Measurements from ENCODE around the gene AKR7A2. TPM values are rescaled to one million over a fixed set of nuclear protein-coding genes. Genes with fewer than 3 reads are reported as not detected.

Gene AKR7A2
- total RNA-seq, 1 donor from 2014 or later = 45.2 TPM

GRCh38 chr1:19329188-19329587 lies 17.2 kb upstream of the AKR7A2 start:
- no peak for ATAC-seq
- DNase-seq (ENCODE audit: missing footprints) = no peak
- intact Hi-C loops (cut with DNase I) = no loop called here

DNA sequence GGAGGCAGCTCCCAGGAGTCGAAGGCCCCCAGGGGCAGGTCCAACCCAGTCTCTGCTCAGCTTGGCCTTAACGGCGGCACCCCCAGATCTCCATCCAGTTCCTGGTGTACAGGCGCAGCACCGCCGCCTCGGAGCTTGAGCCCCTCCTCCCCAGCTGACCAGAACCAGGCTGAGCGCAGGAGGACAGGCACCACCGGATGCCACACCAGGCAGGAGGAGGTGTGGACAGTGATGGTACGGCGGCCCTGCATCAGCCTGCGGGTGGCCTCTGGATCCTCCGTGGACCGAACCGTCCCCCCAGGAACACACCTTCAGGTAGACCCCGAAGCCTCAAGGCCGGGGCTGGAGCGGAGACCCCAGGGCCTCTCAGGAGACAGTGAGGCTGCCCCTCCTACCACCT lies 16.5 kb upstream of the AKR7A2 start:
- DNase-seq (ENCODE audit: missing footprints) (no peak), ATAC-seq (no peak)
- intact Hi-C loops (cut with DNase I) = no loop called here

GRCh38 chr1:19327736-19328135 lies 15.8 kb upstream of the AKR7A2 start:
- DNase-seq (ENCODE audit: missing footprints) = no peak
- no peak for ATAC-seq
- intact Hi-C loops (cut with DNase I) = no loop called here

DNA sequence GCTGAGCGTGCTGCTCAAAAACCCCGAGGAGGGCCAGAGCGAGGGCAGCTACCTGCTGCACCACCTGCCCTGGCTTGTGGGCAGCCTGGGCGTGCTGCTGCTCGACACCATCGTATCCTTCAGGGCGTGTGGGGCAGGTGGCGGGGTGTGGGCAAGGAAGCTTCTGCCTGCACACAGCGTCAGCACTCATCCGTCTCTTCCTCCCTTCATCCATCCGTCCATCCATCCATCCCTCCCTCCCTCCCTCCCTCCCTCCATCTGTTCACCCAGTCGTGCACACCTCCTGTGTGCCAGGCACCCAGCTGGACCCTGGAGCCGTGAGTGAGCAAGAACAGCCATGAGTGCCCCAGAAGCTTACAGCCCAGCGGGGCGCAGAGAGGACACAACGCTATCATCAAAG lies 15.4 kb upstream of the AKR7A2 start:
- ATAC-seq (no peak), DNase-seq (ENCODE audit: missing footprints) (no peak)
- intact Hi-C loops (cut with DNase I) = no loop called here

DNA sequence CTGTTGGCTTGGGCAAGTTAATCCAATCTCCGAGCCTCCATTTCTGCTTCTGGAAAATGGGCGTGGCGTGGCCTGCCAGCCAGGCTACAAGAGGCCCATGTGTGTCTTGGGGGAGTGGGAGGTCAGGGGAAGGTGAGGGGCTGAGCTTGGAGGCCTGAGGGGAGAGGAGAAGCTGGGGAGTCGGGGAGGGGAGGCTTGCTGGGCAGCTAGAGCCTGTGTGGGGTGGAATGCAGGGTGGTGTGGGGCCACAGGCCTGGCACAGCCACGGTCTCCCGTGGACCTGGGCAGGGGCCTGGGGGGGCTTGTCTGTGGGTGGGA lies 14.8 kb upstream of the AKR7A2 start:
- no peak for DNase-seq (ENCODE audit: missing footprints)
- intact Hi-C loops (cut with DNase I) = no loop called here
- ATAC-seq = no peak

DNA sequence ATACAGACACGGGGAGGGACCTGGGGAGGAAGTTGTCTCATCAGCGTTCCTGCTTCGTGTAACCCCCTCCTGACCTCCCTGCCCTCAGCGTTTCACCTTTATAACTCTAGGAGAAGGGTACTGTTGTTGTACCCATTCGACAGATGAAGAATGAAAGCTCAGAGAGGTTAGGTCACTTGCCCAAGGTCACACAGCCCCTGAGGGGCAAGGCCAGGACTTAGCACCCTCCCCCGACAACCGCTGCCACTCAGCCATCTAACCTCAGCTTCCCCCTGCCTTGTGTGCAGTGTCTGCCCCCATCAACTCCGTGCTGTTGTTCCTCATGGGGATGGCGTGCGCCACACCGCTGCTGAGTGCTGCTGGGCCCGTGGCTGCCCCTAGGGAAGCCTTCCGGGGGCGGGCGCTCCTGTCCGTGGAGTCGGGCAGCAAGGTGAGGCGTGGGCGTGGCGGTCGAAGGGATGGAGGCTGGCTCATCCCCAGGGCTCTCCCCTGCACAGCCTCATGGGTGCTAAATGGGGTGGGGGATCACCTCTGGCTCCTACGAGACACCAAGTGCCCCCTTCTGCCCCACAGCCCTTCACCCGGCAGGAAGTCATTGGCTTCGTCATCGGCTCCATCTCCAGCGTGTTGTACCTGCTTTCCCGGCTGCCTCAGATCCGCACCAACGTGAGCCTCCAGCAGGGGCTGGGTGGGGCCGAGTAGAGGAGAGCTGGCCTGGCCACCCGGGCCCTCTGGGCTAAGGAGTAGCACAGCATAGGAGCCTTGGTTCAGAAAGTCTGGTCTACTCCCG lies 14.2 kb upstream of the AKR7A2 start:
- no peak for DNase-seq (ENCODE audit: missing footprints)
- ATAC-seq = no peak
- intact Hi-C loops (cut with DNase I) = no loop called here

DNA sequence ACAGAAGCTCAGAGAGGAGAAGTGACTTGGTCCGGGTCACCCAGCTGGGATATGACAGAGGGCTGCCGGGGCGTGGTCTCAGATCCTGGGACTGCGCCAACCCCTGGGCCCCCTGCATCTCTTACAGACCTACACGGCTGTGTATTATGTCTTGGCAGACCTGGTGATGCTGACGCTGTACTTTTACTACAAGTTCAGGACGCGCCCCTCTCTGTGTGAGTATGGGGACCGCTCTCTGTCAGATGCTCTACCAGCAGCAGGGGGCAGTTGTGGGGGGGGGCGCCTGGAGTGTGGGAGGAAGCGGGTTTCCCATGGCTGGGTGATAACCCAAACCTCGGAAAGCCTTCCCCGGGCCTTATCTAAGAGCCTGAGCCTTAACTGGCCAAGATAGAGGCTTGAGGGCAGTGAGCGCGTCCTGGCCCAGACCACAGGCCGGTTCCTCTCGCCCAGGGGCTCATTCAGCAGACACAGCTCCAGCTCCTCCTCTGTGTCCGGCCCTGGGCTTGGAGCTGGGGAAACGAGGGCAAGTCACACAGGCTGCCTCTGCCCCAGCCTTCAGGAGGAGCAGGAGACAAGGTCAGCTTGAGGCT lies 13.5 kb upstream of the AKR7A2 start:
- DNase-seq (ENCODE audit: missing footprints) (no peak), ATAC-seq (no peak)
- intact Hi-C loops (cut with DNase I) = no loop called here

DNA sequence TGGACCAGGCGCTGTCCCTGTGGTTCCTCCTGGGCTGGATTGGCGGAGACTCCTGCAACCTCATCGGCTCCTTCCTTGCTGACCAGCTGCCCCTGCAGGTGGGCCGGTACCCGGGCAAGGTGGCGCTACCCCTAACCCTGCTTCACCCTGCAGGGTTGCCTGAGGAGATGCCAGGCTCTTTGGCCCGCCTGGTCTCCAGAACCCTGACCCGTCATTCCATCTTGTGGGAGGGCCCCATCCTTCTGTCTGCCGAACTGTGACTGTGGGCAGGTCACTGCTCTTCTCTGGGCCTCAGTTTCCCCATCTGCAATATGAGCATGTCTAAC lies 12.7 kb upstream of the AKR7A2 start:
- DNase-seq (ENCODE audit: missing footprints) = no peak
- intact Hi-C loops (cut with DNase I) = no loop called here
- ATAC-seq = no peak

DNA sequence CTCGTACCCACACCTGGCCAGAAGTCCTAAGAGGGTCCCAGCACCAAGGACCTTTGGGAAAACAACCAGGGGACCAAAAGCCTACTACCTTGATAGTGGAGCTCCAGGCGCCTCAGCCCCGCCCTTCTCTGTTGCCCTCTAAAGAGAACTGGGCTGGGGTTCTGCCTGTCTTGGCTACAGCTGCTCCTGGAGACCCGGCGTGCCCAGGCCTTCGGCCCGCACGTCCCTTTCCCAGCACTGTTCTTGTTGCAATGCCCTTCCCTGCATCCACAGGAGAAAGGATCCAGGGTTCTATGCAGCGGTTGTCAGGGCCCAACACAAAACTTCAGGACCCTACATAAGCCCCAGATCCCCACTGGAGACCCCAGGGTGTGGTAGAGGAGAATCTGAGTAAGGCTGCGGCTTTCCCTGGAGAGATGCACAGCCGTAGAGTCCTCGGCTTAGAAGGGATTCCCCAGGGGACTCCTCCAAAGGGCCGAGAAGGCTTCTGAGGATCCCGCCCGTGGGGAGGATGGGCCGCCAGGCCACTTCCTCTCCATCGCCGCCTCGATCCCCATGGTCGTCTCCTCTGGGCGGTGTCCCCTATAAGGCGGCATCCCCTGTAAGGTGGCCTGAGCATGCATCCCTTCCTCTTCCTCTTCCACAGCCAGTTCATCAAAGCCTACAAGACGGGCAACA lies 12.2 kb upstream of the AKR7A2 start:
- DNase-seq (ENCODE audit: missing footprints) (no peak), ATAC-seq (no peak)
- intact Hi-C loops (cut with DNase I) = no loop called here

DNA sequence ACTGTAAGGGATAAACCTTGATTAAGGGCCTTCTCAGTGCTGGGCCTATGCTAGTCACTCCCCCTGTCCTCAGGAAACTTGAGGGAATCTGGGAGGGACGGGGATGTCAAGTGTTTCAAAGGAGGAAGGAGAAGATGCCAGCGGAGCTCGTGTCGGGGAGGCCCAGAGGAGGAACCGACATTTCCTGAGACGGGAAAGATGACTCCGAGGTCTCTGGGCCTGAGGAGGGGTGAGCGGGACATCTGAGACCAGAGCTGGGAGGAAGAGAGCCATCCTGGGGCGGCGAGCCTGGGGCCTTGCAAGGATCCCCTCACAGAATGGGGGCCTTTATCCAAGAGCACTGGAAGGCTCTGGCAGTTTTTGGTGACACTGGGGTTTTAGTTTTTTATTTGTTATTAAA lies 10.5 kb upstream of the AKR7A2 start:
- no peak for ATAC-seq
- intact Hi-C loops (cut with DNase I) = no loop called here
- DNase-seq (ENCODE audit: missing footprints) = no peak

DNA sequence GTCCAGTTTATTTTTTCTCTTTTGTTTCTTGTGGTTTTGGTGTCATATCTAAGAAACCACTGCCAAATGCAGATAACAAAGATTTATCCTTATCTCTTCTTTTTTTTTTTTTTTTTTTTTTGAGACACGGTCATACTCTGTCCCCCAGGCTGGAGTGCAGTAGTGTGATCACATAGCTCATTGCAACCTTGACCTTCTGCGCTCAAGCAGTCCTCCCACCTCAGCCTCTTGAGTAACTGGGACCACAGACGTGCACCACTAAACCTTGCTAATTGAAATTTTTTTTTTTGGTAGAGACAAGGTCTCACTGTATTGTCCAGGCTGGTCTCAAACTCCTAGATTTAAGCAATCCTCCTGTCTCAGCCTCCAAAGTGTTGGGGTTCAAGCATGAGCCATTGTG lies 9.1 kb upstream of the AKR7A2 start:
- DNase-seq (ENCODE audit: missing footprints) = no peak
- intact Hi-C loops (cut with DNase I) = no loop called here
- no peak for ATAC-seq

- intact Hi-C loops (cut with DNase I) = no loop called here
- ATAC-seq (no peak), DNase-seq (ENCODE audit: missing footprints) (no peak)
Observed at GRCh38 chr1:19319196-19319595, 7.3 kb upstream of the AKR7A2 start.

- ATAC-seq (no peak), DNase-seq (ENCODE audit: missing footprints) (no peak)
- intact Hi-C loops (cut with DNase I) = no loop called here
Observed at GRCh38 chr1:19317126-19317910, 5.4 kb upstream of the AKR7A2 start.

- intact Hi-C loops (cut with DNase I) = no loop called here
- ATAC-seq (no peak), DNase-seq (ENCODE audit: missing footprints) (no peak)
Observed at GRCh38 chr1:19315378-19316198, 3.6 kb upstream of the AKR7A2 start.

DNA sequence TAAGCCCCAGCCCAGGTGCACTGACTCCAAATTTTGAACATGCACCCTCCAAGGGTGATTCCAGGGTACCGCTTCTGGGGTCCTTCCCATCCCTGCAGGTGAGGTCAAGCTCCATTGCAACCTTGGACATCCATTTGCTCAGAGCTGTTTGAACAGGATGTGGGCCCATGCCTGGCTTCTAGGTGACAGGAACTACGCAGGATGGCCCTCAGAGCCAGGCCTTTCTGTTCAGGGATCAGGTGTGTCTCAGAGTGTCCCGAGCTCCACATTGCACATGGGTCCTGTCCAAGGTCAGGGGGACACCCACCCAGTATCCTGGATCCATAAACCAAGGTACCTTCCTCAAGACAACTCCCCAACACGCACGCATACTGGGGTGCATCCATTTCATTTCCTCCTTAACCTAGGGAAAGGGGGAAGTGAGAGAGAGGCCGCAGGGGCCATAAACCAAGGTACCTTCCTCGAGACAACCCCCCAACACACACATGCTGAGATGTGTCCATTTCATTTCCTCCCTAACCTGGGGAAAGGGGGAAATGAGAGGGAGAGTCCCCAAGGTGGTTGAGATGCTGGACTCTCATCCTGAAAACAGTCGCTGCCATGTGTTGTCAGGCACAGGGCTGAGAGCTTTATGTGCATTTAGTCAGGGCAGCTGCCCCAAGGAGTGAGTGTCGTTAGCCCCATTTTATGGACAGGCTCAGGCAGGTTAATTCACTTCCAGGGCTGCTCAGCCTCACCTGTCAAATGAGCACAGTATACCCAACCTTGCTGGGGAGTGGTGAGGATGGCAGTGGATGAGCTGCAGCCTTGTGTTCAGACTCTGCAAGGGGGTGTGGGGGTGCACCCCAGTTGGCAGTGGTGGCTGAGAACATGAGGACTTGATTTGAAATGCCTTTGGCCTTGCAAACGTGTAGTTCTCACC lies 2.3 kb upstream of the AKR7A2 start:
- ATAC-seq (no peak), DNase-seq (ENCODE audit: missing footprints) (no peak)
- intact Hi-C loops (cut with DNase I) = no loop called here

GRCh38 chr1:19313636-19313959 lies 1.7 kb upstream of the AKR7A2 start:
- intact Hi-C loops (cut with DNase I) = no loop called here
- DNase-seq (ENCODE audit: missing footprints) (no peak), ATAC-seq (no peak)

DNA sequence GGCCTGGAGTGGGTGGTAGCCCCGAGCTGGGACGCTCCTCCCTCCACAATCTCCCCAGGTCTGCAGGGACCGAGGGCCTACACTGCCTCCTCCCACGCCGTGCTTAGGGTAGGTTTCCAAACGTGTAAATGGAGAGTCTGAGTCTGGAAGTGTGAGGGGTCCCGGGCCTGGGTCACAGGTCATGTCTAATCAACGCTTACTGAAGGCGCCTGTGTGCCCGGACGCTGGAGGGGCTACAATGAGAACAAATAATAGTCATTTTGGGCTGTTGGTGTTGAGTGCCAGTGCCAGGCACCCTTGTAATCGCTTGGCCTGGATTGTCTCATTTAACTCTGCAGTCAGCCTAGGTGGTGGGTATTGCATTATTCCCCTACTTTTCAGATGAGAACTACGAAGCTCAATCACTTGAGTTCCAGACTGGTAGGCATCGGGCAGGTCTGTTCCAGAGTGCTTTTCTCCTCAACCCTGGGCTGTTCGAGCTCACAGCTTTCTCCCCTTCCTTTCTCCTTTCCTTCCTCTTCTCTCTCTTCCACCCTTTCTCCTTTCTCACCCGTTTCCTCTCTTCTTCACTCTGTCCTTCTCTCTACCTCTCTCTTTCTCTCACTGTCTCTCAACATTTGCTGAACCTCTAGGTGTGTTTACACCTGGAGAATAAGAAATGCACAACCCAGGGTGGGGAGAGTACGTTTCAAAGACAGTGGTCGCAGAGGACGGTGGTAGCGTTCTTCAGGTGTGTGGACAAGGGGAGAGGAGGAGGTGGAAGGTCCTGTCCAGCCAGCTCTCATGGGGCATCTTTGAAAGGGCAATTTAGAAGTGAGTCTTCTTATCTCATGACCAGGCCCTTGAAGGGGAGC lies 1.1 kb upstream of the AKR7A2 start:
- intact Hi-C loops (cut with DNase I) = no loop called here
- no peak for DNase-seq (ENCODE audit: missing footprints)
- ATAC-seq = no peak
